K562 (cell line): ENCODE data around the gene FMNL1. TPM values are rescaled to one million over a fixed set of nuclear protein-coding genes. Genes with fewer than 3 reads are reported as not detected.
A peak's percentile ranks its signal among the peaks of the same experiment; 100 is the strongest.

Experiments used
- CCNT2 ChIP-seq: IDR thresholded peaks from 2 replicates; pipeline ENCODE4 v1.6.1; 2011; ENCODE audit warnings: borderline replicate concordance, low read depth, mild to moderate bottlenecking, moderate library complexity, mixed read lengths, low read length; ENCODE audit not compliant: insufficient read length; ENCODE audit errors: extremely low read depth
- FOXK1 ChIP-seq: sonication (generic); formaldehyde crosslinking; IDR thresholded peaks from 2 replicates; pipeline ENCODE4 v1.8.0; 2022; ENCODE audit warnings: missing genetic modification reagents, mild to moderate bottlenecking, borderline replicate concordance
- HOXB6 ChIP-seq: fragments of 250-450 bp; sonication (Bioruptor Pico); IDR thresholded peaks from 2 replicates; pipeline ENCODE4 v1.5.1; 2022; ENCODE audit warnings: mild to moderate bottlenecking, borderline replicate concordance
- MAFG ChIP-seq: fragments of 450-650 bp; conservative IDR thresholded peaks from 2 replicates; pipeline ENCODE4 v1.6.1; 2016; ENCODE audit warnings: missing genetic modification characterization, missing compliant biosample characterization
- POLR2A ChIP-seq: fragments of 450-650 bp; conservative IDR thresholded peaks from 2 replicates; pipeline ENCODE4 v1.6.1; 2016
- SAFB ChIP-seq: fragments of 200-400 bp; formaldehyde crosslinking; IDR thresholded peaks from 2 replicates; pipeline ENCODE4 v1.6.1; 2017; ENCODE audit warnings: low read depth, low read length, borderline replicate concordance
- SAFB2 ChIP-seq: fragments of 200-400 bp; formaldehyde crosslinking; IDR thresholded peaks from 2 replicates; pipeline ENCODE4 v1.6.1; 2018; ENCODE audit warnings: borderline replicate concordance, low read length, low read depth, moderate library complexity; ENCODE audit not compliant: severe bottlenecking
- SPI1 ChIP-seq: IDR thresholded peaks from 2 replicates; pipeline ENCODE4 v1.6.1; 2011; ENCODE audit warnings: low read depth, low read length, control low read depth, borderline replicate concordance
- XRCC4 ChIP-seq: IDR thresholded peaks from one replicate; pipeline ENCODE4 v1.6.1; 2011; ENCODE audit not compliant: insufficient read depth, insufficient read length; ENCODE audit errors: extremely low read depth
- ZNF224 ChIP-seq: sonication (generic); formaldehyde crosslinking; IDR thresholded peaks from 2 replicates; pipeline ENCODE4 v1.8.0; 2022; ENCODE audit warnings: mild to moderate bottlenecking, missing genetic modification reagents
- ZNF41 ChIP-seq: fragments of 250-450 bp; sonication (Bioruptor Pico); conservative IDR thresholded peaks from 2 replicates; pipeline ENCODE4 v1.4.0; 2020; ENCODE audit warnings: mild to moderate bottlenecking
- ZNF764 ChIP-seq: fragments of 250-450 bp; sonication (Bioruptor Pico); IDR thresholded peaks from 2 replicates; pipeline ENCODE4 v1.4.0; 2020; ENCODE audit warnings: low read depth, mild to moderate bottlenecking, moderate library complexity
- polyA plus RNA-seq, 8 experiments: library from polyadenylated mRNA; depleted of rRNA in 4 of 8; stranded (reverse) in 5 of 8; unstranded in 3 of 8; fragments of >200 nt; fragmentation: Nextera tagmentation in 2 of 8; fragmentation: Illumina TruSeq in 1 of 8; extraction: Ambion mirVana in 2 of 8; extraction: Trizol in 1 of 8; gene quantifications; 2 replicates each; pipeline versions ENCODE4 v1.2.1 to v1.2.3, GENCODE V29; 2011 to 2014; ENCODE audit warnings: inconsistent platforms in 1 of 8, missing spikeins in 1 of 8
- total RNA-seq, 7 experiments: library from RNA; depleted of rRNA in 6 of 7; stranded (reverse); fragments of >200 nt in 6 of 7; fragmentation: Illumina TruSeq in 2 of 7; extraction: Trizol in 2 of 7; gene quantifications; 2 replicates each; pipeline versions ENCODE4 v1.2.1 to v1.2.3, GENCODE V29; 2011 to 2021; ENCODE audit warnings: low replicate concordance in 1 of 7
- TF ChIP-seq, protein P1 (sequence below): fragments of 450-650 bp; formaldehyde crosslinking; IDR thresholded peaks from 2 replicates; pipeline ENCODE4 v1.4.0; 2022; ENCODE audit warnings: mild to moderate bottlenecking, moderate library complexity
- TF ChIP-seq, protein P2 (sequence below): conservative IDR thresholded peaks from 2 replicates; pipeline ENCODE4 v1.6.1; 2011; ENCODE audit warnings: low read depth, mild to moderate bottlenecking, low read length; ENCODE audit not compliant: control insufficient read depth
- TF ChIP-seq, protein P3 (sequence below), 3 experiments: fragments of 200-800 bp in 1 of 3; fragments of 250-450 bp in 1 of 3; fragments of 450-650 bp in 1 of 3; sonication (Bioruptor Pico) in 1 of 3; sonication (Bioruptor generic) in 1 of 3; formaldehyde crosslinking in 1 of 3; IDR thresholded peaks; 2 replicates each; pipeline versions ENCODE4 v1.6.1 to v1.8.0; 2016 to 2022; ENCODE audit warnings: mild to moderate bottlenecking in 2 of 3, missing genetic modification characterization in 2 of 3, missing compliant biosample characterization in 1 of 3, moderate library complexity in 1 of 3
- TF ChIP-seq, protein P4 (sequence below): fragments of 450-650 bp; IDR thresholded peaks from 2 replicates; pipeline ENCODE4 v1.6.1; 2016; ENCODE audit warnings: low read depth, mild to moderate bottlenecking, moderate library complexity
- TF ChIP-seq, protein P5 (sequence below): fragments of 450-650 bp; IDR thresholded peaks from 2 replicates; pipeline ENCODE4 v1.6.1; 2016; ENCODE audit warnings: mild to moderate bottlenecking

The FMNL1 gene
- total and polyA plus RNA-seq, 9 of the 15 experiments (the other 6 are each of a cell fraction or from before 2014, with no cell fraction given) = 0.70 to 36.6 (median 7.7) TPM

DNA sequence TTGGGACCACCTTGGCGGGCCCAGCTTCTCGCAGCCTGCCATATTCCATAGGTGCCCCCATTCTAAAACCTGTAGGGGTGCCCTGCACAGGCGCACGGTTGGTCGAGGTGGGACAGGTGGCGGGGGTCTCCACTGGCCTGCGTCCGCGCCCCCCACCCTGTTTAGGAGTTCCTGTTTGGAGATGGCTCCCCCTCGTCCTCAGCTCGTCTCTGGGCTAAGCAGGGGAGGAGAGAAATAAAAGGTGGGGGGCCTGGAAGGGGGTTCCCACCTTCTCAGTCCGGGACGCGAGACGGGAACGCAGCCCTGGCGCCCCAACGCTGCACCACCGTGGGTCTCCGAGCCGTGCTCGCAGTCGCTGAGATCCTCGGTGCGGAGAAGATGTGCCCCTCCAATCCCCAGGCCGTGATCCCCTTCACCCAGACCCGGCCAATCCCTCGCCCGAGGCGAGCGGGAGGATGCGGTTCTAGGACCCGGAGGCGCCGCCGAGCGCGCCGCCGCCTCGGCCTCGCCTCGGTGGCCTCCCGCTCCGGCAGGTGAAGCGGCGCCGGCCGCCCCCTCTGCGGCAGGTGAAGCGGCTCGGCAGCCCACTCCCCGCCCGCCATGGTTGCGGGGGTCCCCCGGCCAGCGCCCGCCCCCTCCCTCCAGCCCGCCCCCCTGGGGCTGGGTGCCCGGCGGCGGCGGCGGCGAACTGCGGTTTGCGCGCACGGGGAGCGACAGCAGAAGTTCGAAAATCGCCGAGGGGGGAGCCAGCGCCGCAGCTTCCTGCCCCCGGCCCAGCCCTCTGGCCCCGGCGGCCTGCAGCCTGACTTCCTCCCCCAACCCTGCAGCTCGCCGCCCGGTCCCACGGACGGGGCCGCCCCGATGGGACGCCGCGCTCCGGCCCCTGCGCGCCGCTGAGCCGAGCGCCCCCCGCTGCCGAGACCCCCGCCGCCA is at the start of gene FMNL1 (continued):
- TF ChIP-seq, protein P1, sequence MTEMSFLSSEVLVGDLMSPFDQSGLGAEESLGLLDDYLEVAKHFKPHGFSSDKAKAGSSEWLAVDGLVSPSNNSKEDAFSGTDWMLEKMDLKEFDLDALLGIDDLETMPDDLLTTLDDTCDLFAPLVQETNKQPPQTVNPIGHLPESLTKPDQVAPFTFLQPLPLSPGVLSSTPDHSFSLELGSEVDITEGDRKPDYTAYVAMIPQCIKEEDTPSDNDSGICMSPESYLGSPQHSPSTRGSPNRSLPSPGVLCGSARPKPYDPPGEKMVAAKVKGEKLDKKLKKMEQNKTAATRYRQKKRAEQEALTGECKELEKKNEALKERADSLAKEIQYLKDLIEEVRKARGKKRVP (CRISPR knock-in tag) = no peak
- TF ChIP-seq XRCC4 (no peak), HOXB6 (CRISPR knock-in tag) (no peak), POLR2A (no peak), SPI1 (peak; percentile 59), MAFG (tag) (no peak), SAFB (no peak), CCNT2 (peak; percentile 17), ZNF224 (no peak), ZNF764 (no peak), ZNF41 (CRISPR knock-in tag) (no peak), FOXK1 (CRISPR knock-in tag) (no peak), SAFB2 (no peak)
- TF ChIP-seq, protein P2, sequence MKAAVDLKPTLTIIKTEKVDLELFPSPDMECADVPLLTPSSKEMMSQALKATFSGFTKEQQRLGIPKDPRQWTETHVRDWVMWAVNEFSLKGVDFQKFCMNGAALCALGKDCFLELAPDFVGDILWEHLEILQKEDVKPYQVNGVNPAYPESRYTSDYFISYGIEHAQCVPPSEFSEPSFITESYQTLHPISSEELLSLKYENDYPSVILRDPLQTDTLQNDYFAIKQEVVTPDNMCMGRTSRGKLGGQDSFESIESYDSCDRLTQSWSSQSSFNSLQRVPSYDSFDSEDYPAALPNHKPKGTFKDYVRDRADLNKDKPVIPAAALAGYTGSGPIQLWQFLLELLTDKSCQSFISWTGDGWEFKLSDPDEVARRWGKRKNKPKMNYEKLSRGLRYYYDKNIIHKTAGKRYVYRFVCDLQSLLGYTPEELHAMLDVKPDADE = no peak
- TF ChIP-seq, protein P3, sequence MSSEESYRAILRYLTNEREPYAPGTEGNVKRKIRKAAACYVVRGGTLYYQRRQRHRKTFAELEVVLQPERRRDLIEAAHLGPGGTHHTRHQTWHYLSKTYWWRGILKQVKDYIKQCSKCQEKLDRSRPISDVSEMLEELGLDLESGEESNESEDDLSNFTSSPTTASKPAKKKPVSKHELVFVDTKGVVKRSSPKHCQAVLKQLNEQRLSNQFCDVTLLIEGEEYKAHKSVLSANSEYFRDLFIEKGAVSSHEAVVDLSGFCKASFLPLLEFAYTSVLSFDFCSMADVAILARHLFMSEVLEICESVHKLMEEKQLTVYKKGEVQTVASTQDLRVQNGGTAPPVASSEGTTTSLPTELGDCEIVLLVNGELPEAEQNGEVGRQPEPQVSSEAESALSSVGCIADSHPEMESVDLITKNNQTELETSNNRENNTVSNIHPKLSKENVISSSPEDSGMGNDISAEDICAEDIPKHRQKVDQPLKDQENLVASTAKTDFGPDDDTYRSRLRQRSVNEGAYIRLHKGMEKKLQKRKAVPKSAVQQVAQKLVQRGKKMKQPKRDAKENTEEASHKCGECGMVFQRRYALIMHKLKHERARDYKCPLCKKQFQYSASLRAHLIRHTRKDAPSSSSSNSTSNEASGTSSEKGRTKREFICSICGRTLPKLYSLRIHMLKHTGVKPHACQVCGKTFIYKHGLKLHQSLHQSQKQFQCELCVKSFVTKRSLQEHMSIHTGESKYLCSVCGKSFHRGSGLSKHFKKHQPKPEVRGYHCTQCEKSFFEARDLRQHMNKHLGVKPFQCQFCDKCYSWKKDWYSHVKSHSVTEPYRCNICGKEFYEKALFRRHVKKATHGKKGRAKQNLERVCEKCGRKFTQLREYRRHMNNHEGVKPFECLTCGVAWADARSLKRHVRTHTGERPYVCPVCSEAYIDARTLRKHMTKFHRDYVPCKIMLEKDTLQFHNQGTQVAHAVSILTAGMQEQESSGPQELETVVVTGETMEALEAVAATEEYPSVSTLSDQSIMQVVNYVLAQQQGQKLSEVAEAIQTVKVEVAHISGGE (CRISPR knock-in tag; IDR thresholded peaks at IDR 0.05) = no peak
- TF ChIP-seq, protein P4, sequence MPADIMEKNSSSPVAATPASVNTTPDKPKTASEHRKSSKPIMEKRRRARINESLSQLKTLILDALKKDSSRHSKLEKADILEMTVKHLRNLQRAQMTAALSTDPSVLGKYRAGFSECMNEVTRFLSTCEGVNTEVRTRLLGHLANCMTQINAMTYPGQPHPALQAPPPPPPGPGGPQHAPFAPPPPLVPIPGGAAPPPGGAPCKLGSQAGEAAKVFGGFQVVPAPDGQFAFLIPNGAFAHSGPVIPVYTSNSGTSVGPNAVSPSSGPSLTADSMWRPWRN = no peak
- TF ChIP-seq, protein P5, sequence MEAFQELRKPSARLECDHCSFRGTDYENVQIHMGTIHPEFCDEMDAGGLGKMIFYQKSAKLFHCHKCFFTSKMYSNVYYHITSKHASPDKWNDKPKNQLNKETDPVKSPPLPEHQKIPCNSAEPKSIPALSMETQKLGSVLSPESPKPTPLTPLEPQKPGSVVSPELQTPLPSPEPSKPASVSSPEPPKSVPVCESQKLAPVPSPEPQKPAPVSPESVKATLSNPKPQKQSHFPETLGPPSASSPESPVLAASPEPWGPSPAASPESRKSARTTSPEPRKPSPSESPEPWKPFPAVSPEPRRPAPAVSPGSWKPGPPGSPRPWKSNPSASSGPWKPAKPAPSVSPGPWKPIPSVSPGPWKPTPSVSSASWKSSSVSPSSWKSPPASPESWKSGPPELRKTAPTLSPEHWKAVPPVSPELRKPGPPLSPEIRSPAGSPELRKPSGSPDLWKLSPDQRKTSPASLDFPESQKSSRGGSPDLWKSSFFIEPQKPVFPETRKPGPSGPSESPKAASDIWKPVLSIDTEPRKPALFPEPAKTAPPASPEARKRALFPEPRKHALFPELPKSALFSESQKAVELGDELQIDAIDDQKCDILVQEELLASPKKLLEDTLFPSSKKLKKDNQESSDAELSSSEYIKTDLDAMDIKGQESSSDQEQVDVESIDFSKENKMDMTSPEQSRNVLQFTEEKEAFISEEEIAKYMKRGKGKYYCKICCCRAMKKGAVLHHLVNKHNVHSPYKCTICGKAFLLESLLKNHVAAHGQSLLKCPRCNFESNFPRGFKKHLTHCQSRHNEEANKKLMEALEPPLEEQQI = no peak
